ENCODE measurements around the gene MPV17L2.

MPV17L2 gene

GRCh38 chr19:18191640-18192062 is 1.4 kb upstream of the MPV17L2 start:
- H3K4me2 ChIP-seq (ENCODE audit: low read depth, low read length, poor library complexity, severe bottlenecking): peak overlapping the region; percentile 93
- no peak for TF ChIP-seq EZH2phosphoT487 (IDR thresholded peaks at IDR 0.05; ENCODE audit: borderline replicate concordance)
- no peak for TF ChIP-seq CTCF (conservative IDR thresholded peaks at IDR 0.05; ENCODE audit: low read length)
- no peaks in the 10 kb centered on the region for H3K9me3 ChIP-seq (ENCODE audit: insufficient read depth, low read depth, low read length)
- peaks cover 17% of the 10 kb centered on the region for H3K4me1 ChIP-seq (ENCODE audit: insufficient read depth, low read length, poor library complexity, severe bottlenecking)
- H3F3A ChIP-seq (ENCODE audit: low read depth): 0 out of 2 replicates have a peak, but pooled peaks cover 7% of the 10 kb centered on the region
- peaks cover 7% of the 10 kb centered on the region for H4K20me1 ChIP-seq (ENCODE audit: insufficient read depth, low read length, poor library complexity, severe bottlenecking)
- no peaks in the 10 kb centered on the region for H3K9me2 ChIP-seq (replicated peaks; ENCODE audit: low read depth, low read length)
- H3K4me3 ChIP-seq (ENCODE audit: low read length, poor library complexity, severe bottlenecking): peak overlapping the region; percentile 76
- peaks cover 12% of the 10 kb centered on the region for H3K79me2 ChIP-seq (ENCODE audit: insufficient read depth, low read length)
- no peaks in the 10 kb centered on the region for H3K27me3 ChIP-seq (ENCODE audit: insufficient read depth, low read length, poor library complexity, severe bottlenecking)
- no peak overlapping the region for H2AFZ ChIP-seq (ENCODE audit: low read length)
- H3K9ac ChIP-seq (ENCODE audit: low read depth, low read length, poor library complexity, severe bottlenecking): peak overlapping the region; percentile 67
- peaks cover 2% of the 10 kb centered on the region; the same call in 1 of the 2 replicates for H3K36me3 ChIP-seq (ENCODE audit: insufficient read depth, low read length)

GRCh38 chr19:18193388-18194180 is 566 bp downstream of the MPV17L2 start:
- Histone ChIP-seq H3K4me2 (ENCODE audit: low read depth, low read length, poor library complexity, severe bottlenecking) (peak overlapping the region; percentile 88), H3K4me3 (ENCODE audit: low read length, poor library complexity, severe bottlenecking) (peak overlapping the region; percentile 90), H3K4me1 (ENCODE audit: insufficient read depth, low read length, poor library complexity, severe bottlenecking) (peaks cover 17% of the 10 kb centered on the region), H3K79me2 (ENCODE audit: insufficient read depth, low read length) (peaks cover 12% of the 10 kb centered on the region), H3K9me3 (ENCODE audit: insufficient read depth, low read depth, low read length) (no peaks in the 10 kb centered on the region), H3K27me3 (ENCODE audit: insufficient read depth, low read length, poor library complexity, severe bottlenecking) (no peaks in the 10 kb centered on the region), H3K9me2 (replicated peaks; ENCODE audit: low read depth, low read length) (no peaks in the 10 kb centered on the region), H3K9ac (ENCODE audit: low read depth, low read length, poor library complexity, severe bottlenecking) (peak overlapping the region; percentile 84), H4K20me1 (ENCODE audit: insufficient read depth, low read length, poor library complexity, severe bottlenecking) (peaks cover 7% of the 10 kb centered on the region), H3K36me3 (ENCODE audit: insufficient read depth, low read length) (peaks cover 2% of the 10 kb centered on the region; the same call in 1 of the 2 replicates), H2AFZ (ENCODE audit: low read length) (peak overlapping the region; percentile 59), H3F3A (ENCODE audit: low read depth) (0 out of 2 replicates have a peak, but pooled peaks cover 7% of the 10 kb centered on the region)
- no peak for TF ChIP-seq EZH2phosphoT487 (IDR thresholded peaks at IDR 0.05; ENCODE audit: borderline replicate concordance)
- no peak for TF ChIP-seq CTCF (conservative IDR thresholded peaks at IDR 0.05; ENCODE audit: low read length)

GRCh38 chr19:18194181-18194530 is 1.1 kb downstream of the MPV17L2 start:
- H3K4me3 ChIP-seq (ENCODE audit: low read length, poor library complexity, severe bottlenecking): peak overlapping the region; percentile 90
- peaks cover 7% of the 10 kb centered on the region for H4K20me1 ChIP-seq (ENCODE audit: insufficient read depth, low read length, poor library complexity, severe bottlenecking)
- H3K9ac ChIP-seq (ENCODE audit: low read depth, low read length, poor library complexity, severe bottlenecking): peak overlapping the region; percentile 84
- H3K4me2 ChIP-seq (ENCODE audit: low read depth, low read length, poor library complexity, severe bottlenecking): peak overlapping the region; percentile 88
- no peaks in the 10 kb centered on the region for H3K9me3 ChIP-seq (ENCODE audit: insufficient read depth, low read depth, low read length)
- peaks cover 2% of the 10 kb centered on the region; the same call in 1 of the 2 replicates for H3K36me3 ChIP-seq (ENCODE audit: insufficient read depth, low read length)
- TF ChIP-seq EZH2phosphoT487 (IDR thresholded peaks at IDR 0.05; ENCODE audit: borderline replicate concordance): no peak
- TF ChIP-seq CTCF (conservative IDR thresholded peaks at IDR 0.05; ENCODE audit: low read length): no peak
- no peaks in the 10 kb centered on the region for H3K27me3 ChIP-seq (ENCODE audit: insufficient read depth, low read length, poor library complexity, severe bottlenecking)
- no peak overlapping the region for H2AFZ ChIP-seq (ENCODE audit: low read length)
- peaks cover 12% of the 10 kb centered on the region for H3K79me2 ChIP-seq (ENCODE audit: insufficient read depth, low read length)
- no peaks in the 10 kb centered on the region for H3K9me2 ChIP-seq (replicated peaks; ENCODE audit: low read depth, low read length)
- H3K4me1 ChIP-seq (ENCODE audit: insufficient read depth, low read length, poor library complexity, severe bottlenecking): peaks cover 17% of the 10 kb centered on the region
- 0 out of 2 replicates have a peak, but pooled peaks cover 7% of the 10 kb centered on the region for H3F3A ChIP-seq (ENCODE audit: low read depth)

All from Loucy (cell line).